ENCODE data around the gene PITPNC1. TPM values are rescaled to one million over a fixed set of nuclear protein-coding genes. Genes with fewer than 3 reads are reported as not detected.
"Not testable (repeated sequence)": the region's sequence is repeated elsewhere in the genome, so short reads cannot be mapped to it uniquely, and the experiment has no call there.

PITPNC1 gene
- total RNA-seq, 1 experiment from 2014 or later: 20.8 TPM

DNA sequence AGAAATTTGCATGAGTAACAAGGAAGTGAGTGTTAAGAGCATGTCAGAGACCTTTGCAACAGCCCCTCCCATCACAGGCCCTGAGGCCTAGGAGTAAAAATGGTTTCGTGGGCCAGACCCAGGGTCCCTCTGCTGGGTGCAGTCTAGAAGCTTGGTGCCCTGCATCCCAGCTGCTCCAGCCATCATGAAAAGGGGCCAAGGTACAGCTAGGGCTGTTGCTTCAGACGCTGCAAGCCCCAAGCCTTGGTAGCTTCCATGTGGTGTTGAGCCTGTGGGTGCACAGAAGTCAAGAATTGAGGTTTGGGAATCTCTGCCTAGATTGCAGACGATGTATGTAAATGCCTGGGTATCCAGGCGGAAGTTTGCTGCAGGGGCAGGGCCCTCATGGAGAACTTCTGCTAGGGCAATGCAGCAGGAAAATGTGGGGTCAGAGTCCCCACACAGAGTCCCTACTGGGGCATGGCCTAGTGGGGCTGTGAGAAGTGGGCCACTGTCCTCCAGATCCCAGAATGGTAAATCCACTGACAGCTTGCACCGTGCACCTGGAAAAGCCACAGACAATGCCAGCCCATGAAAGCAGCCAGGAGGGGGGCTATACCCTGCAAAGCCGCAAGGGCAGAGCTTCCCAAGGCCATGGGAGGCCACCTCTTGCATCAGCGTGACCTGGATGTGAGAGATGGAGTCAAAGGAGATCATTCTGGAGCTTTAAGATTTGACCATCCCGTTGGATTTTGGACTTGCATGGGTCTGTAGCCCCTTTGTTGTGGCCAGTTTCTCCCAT, 45.5 kb upstream of the PITPNC1 start:
- H3K4me1 ChIP-seq (ENCODE audit: control insufficient read depth, insufficient read depth, low read length); DNase-seq (ENCODE audit: low read depth, low spot score); ATAC-seq; H3K27ac ChIP-seq (ENCODE audit: low read length); intact Hi-C loops (cut with micrococcal nuclease; ENCODE audit: unreplicated experiment); H3K4me3 ChIP-seq (ENCODE audit: low read depth in 2 of 2, low read length in 2 of 2); H3K27me3 ChIP-seq (ENCODE audit: control insufficient read depth, insufficient read depth, low read length); CTCF ChIA-PET; in situ Hi-C loops (cut with HindIII; ENCODE audit: low pct_unique_long_range_greater_than_20kb, low sequenced_read_pairs); H3K9me3 ChIP-seq (ENCODE audit: control insufficient read depth, insufficient read depth, low read depth, low read length); H3K36me3 ChIP-seq (ENCODE audit: control insufficient read depth, insufficient read depth, low read length); BruUV-seq (replicated peaks): not testable (repeated sequence)
- POLR2A ChIA-PET: interaction anchor here (0.6 kb wide), 1 partner anchor 53 kb away, joined by 8 read pairs; no protein-coding TSS in a partner anchor

DNA sequence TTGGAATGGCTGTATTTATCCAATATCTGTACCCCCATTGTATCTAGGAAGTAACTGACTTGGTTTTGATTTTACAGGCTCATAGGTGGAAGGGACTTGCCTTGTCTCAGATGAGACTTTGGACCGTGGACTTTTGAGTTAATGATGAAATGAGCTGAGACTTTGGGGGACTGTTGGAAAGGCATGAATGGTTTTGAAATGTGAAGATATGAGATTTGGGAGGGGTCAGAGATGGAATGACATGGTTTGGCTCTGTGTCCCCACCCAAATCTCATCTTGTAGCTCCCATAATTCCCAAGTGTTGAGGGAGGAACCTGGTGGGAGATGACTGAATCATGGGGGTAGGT, 44.9 kb upstream of the PITPNC1 start:
- intact Hi-C loops (cut with micrococcal nuclease; ENCODE audit: unreplicated experiment); H3K27me3 ChIP-seq (ENCODE audit: control insufficient read depth, insufficient read depth, low read length); H3K4me1 ChIP-seq (ENCODE audit: control insufficient read depth, insufficient read depth, low read length); POLR2A ChIA-PET; H3K9me3 ChIP-seq (ENCODE audit: control insufficient read depth, insufficient read depth, low read depth, low read length); H3K36me3 ChIP-seq (ENCODE audit: control insufficient read depth, insufficient read depth, low read length); H3K4me3 ChIP-seq (ENCODE audit: low read depth in 2 of 2, low read length in 2 of 2); BruUV-seq (replicated peaks); DNase-seq (ENCODE audit: low read depth, low spot score); H3K27ac ChIP-seq (ENCODE audit: low read length); ATAC-seq; in situ Hi-C loops (cut with HindIII; ENCODE audit: low pct_unique_long_range_greater_than_20kb, low sequenced_read_pairs); CTCF ChIA-PET: not testable (repeated sequence)

DNA sequence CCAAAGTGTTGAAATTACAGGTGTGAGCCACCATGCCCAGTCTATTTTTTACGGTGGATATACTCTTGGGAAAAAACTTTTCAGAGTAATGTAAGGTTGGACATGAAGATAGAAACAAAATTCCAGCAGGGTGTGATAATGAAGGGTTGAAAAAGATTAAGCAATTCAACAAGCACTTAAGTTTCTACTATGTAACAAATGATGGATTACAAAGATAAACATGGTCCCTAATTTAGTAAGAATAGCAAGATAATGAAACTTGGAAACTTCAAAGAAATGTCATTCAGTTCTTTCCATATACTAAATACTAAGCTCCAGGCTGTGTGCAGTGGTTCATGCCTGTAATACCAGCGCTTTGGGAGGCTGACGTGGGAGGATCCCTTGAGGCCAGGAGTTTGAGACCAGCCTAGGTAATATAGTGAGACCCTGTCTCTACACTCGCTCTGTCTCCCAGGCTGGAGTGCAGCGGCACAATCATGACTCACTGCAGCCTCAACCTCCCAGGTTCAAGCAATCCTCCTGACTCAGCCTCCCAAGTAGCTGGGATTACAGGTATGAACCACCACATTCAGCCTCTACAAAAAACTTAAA, 41.7 kb upstream of the PITPNC1 start:
- CTCF ChIA-PET: no interaction called here

More for the DNA sequence above, 41.7 kb upstream of the PITPNC1 start:
- Histone ChIP-seq H3K4me1 (ENCODE audit: control insufficient read depth, insufficient read depth, low read length) (no peaks in the 10 kb centered on the region), H3K27me3 (ENCODE audit: control insufficient read depth, insufficient read depth, low read length) (no peaks in the 10 kb centered on the region), H3K36me3 (ENCODE audit: control insufficient read depth, insufficient read depth, low read length) (peaks cover 10% of the 10 kb centered on the region), H3K9me3 (ENCODE audit: control insufficient read depth, insufficient read depth, low read depth, low read length) (no peaks in the 10 kb centered on the region), H3K4me3 (ENCODE audit: low read depth in 2 of 2, low read length in 2 of 2) (no peak overlapping the region), H3K27ac (ENCODE audit: low read length) (no peak overlapping the region)
- BruUV-seq (replicated peaks): no TSS peak
- intact Hi-C loops (cut with micrococcal nuclease; ENCODE audit: unreplicated experiment): no loop called here
- TF ChIP-seq POLR2AphosphoS5 (IDR thresholded peaks at IDR 0.05; ENCODE audit: low read depth, low read length) (no peak), CTCF (IDR thresholded peaks at IDR 0.05) (no peak), SIN3A (IDR thresholded peaks at IDR 0.05; ENCODE audit: borderline replicate concordance, insufficient read depth, low read depth, low read length) (no peak), TCF7L2 (IDR thresholded peaks at IDR 0.05; ENCODE audit: low read depth, low read length) (no peak)
- TF ChIP-seq, protein P1, sequence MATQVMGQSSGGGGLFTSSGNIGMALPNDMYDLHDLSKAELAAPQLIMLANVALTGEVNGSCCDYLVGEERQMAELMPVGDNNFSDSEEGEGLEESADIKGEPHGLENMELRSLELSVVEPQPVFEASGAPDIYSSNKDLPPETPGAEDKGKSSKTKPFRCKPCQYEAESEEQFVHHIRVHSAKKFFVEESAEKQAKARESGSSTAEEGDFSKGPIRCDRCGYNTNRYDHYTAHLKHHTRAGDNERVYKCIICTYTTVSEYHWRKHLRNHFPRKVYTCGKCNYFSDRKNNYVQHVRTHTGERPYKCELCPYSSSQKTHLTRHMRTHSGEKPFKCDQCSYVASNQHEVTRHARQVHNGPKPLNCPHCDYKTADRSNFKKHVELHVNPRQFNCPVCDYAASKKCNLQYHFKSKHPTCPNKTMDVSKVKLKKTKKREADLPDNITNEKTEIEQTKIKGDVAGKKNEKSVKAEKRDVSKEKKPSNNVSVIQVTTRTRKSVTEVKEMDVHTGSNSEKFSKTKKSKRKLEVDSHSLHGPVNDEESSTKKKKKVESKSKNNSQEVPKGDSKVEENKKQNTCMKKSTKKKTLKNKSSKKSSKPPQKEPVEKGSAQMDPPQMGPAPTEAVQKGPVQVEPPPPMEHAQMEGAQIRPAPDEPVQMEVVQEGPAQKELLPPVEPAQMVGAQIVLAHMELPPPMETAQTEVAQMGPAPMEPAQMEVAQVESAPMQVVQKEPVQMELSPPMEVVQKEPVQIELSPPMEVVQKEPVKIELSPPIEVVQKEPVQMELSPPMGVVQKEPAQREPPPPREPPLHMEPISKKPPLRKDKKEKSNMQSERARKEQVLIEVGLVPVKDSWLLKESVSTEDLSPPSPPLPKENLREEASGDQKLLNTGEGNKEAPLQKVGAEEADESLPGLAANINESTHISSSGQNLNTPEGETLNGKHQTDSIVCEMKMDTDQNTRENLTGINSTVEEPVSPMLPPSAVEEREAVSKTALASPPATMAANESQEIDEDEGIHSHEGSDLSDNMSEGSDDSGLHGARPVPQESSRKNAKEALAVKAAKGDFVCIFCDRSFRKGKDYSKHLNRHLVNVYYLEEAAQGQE (IDR thresholded peaks at IDR 0.05; ENCODE audit: insufficient read depth in 1 of 2, low read depth in 2 of 2, low read length in 1 of 2): no peak
- POLR2A ChIA-PET: no interaction called here
- no peak for DNase-seq (ENCODE audit: low read depth, low spot score)
- in situ Hi-C loops (cut with HindIII; ENCODE audit: low pct_unique_long_range_greater_than_20kb, low sequenced_read_pairs): no loop called here
- ATAC-seq: no peak

Data from Panc1 (cell line).